ENCODE results near the gene KIF26A. TPM values are rescaled to one million over a fixed set of nuclear protein-coding genes. Genes with fewer than 3 reads are reported as not detected.

KIF26A gene
- total and polyA plus RNA-seq, 2 experiments from 2014 or later, result 3.5 to 5.0 TPM

GRCh38 chr14:104144453-104144790 lies 6.0 kb downstream of the KIF26A start:
- H3K4me1 ChIP-seq (ENCODE audit: insufficient read depth), result peaks cover 22% of the 10 kb centered on the region
- H3K27ac ChIP-seq, result no peak overlapping the region
- no peaks in the 10 kb centered on the region for H3K36me3 ChIP-seq (replicated peaks; ENCODE audit: insufficient read depth, low read depth)
- 88% methylated on average over 4 of the region's 4 CpGs for WGBS (ENCODE audit: low lambda C conversion rate, missing lambda C conversion rate)
- H3K9me3 ChIP-seq (ENCODE audit: low read depth), result no peaks in the 10 kb centered on the region
- H3K4me2 ChIP-seq, result no peak overlapping the region
- DNase-seq (ENCODE audit: low spot score), result no peak
- H3K4me3 ChIP-seq, result no peak overlapping the region
- peaks cover 2% of the 10 kb centered on the region for H3K79me2 ChIP-seq
- no peaks in the 10 kb centered on the region for H4K20me1 ChIP-seq (ENCODE audit: insufficient read depth, poor library complexity, severe bottlenecking)
- H3K9me2 ChIP-seq (replicated peaks; ENCODE audit: insufficient read depth), result no peaks in the 10 kb centered on the region
- no peak for TF ChIP-seq CTCF (IDR thresholded peaks at IDR 0.05; ENCODE audit: poor library complexity)
- no peak for TF ChIP-seq EZH2 (IDR thresholded peaks at IDR 0.05; ENCODE audit: borderline replicate concordance)
- TF ChIP-seq EZH2phosphoT487 (IDR thresholded peaks at IDR 0.05; ENCODE audit: low read depth, severe bottlenecking, unreplicated experiment), result no peak
- no peak overlapping the region for H2AFZ ChIP-seq
- H3K27me3 ChIP-seq, result peaks cover 5% of the 10 kb centered on the region

- no peak overlapping the region for H3K4me2 ChIP-seq
- 94% methylated on average over 33 of the region's 37 CpGs for WGBS (ENCODE audit: low lambda C conversion rate, missing lambda C conversion rate)
- TF ChIP-seq EZH2 (IDR thresholded peaks at IDR 0.05; ENCODE audit: borderline replicate concordance), result no peak
- no peak for TF ChIP-seq CTCF (IDR thresholded peaks at IDR 0.05; ENCODE audit: poor library complexity)
- no peak for TF ChIP-seq EZH2phosphoT487 (IDR thresholded peaks at IDR 0.05; ENCODE audit: low read depth, severe bottlenecking, unreplicated experiment)
- H3K36me3 ChIP-seq (replicated peaks; ENCODE audit: insufficient read depth, low read depth), result no peaks in the 10 kb centered on the region
- no peaks in the 10 kb centered on the region for H4K20me1 ChIP-seq (ENCODE audit: insufficient read depth, poor library complexity, severe bottlenecking)
- no peaks in the 10 kb centered on the region for H3K79me2 ChIP-seq
- H3K4me3 ChIP-seq, result no peak overlapping the region
- no peaks in the 10 kb centered on the region for H3K9me3 ChIP-seq (ENCODE audit: low read depth)
- DNase-seq (ENCODE audit: low spot score), result no peak
- H3K27me3 ChIP-seq, result no peaks in the 10 kb centered on the region
- no peaks in the 10 kb centered on the region for H3K9me2 ChIP-seq (replicated peaks; ENCODE audit: insufficient read depth)
- H3K27ac ChIP-seq, result no peak overlapping the region
- no peak overlapping the region for H2AFZ ChIP-seq
- H3K4me1 ChIP-seq (ENCODE audit: insufficient read depth), result peaks cover 19% of the 10 kb centered on the region
Observed at GRCh38 chr14:104144911-104145825, 6.8 kb downstream of the KIF26A start.

GRCh38 chr14:104145826-104146601 lies 7.6 kb downstream of the KIF26A start:
- 89% methylated on average over 14 of the region's 15 CpGs for WGBS (ENCODE audit: low lambda C conversion rate, missing lambda C conversion rate)
- Histone ChIP-seq H3K27ac (no peak overlapping the region), H2AFZ (no peak overlapping the region), H3K9me3 (ENCODE audit: low read depth) (no peaks in the 10 kb centered on the region), H3K27me3 (no peaks in the 10 kb centered on the region), H3K4me3 (no peak overlapping the region), H3K4me2 (no peak overlapping the region), H4K20me1 (ENCODE audit: insufficient read depth, poor library complexity, severe bottlenecking) (no peaks in the 10 kb centered on the region), H3K79me2 (no peaks in the 10 kb centered on the region), H3K36me3 (replicated peaks; ENCODE audit: insufficient read depth, low read depth) (no peaks in the 10 kb centered on the region), H3K4me1 (ENCODE audit: insufficient read depth) (peaks cover 26% of the 10 kb centered on the region), H3K9me2 (replicated peaks; ENCODE audit: insufficient read depth) (no peaks in the 10 kb centered on the region)
- DNase-seq (ENCODE audit: low spot score), result no peak
- TF ChIP-seq CTCF (IDR thresholded peaks at IDR 0.05; ENCODE audit: poor library complexity), result no peak
- no peak for TF ChIP-seq EZH2 (IDR thresholded peaks at IDR 0.05; ENCODE audit: borderline replicate concordance)
- no peak for TF ChIP-seq EZH2phosphoT487 (IDR thresholded peaks at IDR 0.05; ENCODE audit: low read depth, severe bottlenecking, unreplicated experiment)

Measured in hepatocyte (in vitro differentiated cells).